Glomerular visceral epithelial cell (primary cell): ENCODE results near the gene CDHR2.
"Not testable (repeated sequence)": the region's sequence is repeated elsewhere in the genome, so short reads cannot be mapped to it uniquely, and the experiment has no call there.

Source experiments
- DNase-seq: peaks from one replicate; pipeline ENCODE4 v3.0.0-alpha.2; 2016; ENCODE audit errors: extremely low spot score

The CDHR2 gene

DNA sequence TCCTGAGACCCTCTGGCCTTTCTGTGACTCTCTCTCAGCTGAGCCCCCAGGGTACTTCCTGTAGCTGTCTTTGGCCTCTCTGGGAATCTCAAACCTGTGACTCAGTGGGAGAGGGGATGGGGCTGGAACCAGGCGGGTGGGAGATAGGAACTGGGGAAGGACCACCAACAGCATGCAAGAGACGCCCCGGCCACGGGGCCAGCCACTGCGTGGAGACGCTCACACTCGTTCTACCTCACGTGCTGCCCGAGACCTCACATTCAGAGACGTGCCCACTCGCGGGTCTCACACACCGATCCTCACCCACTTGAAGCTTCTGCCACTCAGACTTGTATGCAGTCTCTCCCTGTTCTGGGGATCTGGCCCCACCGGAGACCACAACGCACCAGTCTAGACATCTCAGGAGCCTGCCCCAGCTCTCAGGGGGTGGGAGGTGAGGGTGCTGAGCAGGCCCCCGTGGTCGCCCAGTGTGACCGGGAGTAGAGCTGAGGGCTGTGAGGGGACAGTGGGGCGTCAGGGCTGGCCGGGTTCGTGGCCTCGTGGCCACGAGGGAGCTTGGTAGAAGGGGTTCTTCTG lies 47.0 kb downstream of the CDHR2 start:
- DNase-seq: no peak

- DNase-seq: no peak
These were observed 47.7 kb downstream of the CDHR2 start for GRCh38 chr5:176596689-176597416.

- no peak for DNase-seq
These were observed 48.6 kb downstream of the CDHR2 start for GRCh38 chr5:176597417-176598389.

DNA sequence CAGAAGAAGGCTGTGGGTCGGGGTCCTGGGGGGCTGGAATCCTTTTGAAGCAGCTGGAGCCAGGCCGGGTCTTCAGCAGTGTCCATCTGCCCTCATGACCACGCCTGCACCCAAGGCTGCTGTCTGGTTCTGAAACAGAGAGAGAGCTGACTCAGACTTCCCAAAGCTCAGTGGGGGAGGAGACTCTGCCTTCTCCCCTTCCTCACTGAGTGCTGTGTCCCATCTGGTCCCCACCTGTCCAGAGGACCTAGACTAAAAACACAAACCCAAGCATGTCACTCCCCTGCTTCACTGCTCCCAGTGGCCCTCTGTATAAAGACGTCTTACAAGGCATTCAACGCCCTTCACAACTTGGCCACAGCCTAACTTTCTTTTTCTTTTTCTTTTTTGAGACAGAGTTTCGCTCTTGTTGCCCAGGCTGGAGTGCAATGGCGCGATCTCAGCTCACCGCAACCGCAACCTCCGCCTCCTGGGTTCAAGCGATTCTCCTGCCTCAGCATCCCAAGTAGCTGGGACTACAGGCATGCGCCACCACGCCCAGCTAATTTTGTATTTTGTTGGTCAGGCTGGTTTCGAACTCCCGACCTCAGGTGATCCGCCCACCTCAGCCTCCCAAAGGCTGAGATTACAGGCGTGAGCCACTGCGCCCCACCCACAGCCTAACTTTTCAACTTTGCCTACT lies 50.7 kb downstream of the CDHR2 start:
- DNase-seq: not testable (repeated sequence)

DNA sequence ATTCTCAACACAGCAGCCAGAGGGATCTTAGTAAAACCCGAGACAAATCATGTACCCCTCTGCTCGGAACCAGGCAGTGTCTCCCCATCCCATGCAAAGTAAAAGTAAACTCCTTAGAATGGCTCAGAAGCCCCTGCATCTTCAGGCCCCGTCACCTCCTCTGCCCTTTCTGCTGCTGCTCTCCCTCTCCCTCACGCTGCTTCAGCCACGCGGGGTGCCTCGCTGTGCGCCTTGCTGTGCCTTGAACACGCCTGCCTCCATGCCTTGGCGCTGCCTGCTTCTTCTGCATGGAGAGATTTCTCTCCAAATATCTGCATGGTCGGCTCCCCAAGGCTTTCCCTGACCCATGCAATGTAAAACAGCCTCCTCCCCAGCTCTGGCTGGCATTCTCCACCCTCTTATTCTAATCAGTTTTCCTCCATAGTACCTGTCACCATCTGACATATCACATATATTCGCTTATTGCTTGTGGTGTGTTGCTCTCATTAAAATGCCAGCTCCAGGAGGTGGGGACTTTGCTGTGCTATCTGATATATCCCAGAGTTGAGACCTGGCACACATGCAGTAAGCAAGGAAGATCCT lies 52.9 kb downstream of the CDHR2 start:
- no peak for DNase-seq

DNA sequence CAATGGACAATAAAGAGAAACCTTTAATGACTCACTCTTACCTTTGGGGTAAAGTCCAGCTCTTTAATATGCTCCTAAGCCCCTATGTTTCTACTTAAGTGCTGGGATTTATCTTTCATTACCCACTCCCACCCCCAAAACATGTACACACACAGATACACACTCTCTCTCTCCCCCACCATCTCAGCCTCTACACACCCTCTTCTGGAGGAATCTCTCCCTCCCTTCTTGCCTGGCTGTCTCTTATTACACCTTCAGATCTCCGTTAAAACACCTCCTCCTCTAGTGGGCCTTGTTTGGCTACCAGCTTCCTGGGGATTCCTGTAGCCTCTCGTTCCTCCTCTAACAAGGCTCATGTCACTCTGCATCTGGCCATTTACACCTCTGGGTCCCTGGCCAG lies 53.9 kb downstream of the CDHR2 start:
- DNase-seq: no peak

DNA sequence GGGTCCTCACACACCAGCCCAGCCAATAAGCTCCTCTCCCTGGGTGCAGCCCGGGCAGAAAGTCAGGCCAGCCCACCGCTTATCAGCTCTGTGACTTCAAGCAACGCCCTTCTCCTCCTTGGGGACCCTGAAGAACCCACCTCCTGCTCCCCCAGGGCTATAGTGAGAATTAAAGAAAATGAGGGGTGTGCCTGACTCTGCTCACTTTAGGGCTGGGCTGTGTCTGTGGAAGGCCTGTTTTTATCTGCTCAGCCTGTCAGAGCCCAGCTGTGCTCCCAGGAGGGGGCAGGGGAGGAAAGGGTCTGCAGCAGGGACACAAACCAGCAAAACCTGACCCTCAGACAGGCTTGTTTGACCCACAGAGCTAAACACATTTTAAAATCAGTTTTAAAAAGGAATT lies 56.9 kb downstream of the CDHR2 start:
- DNase-seq: no peak

DNA sequence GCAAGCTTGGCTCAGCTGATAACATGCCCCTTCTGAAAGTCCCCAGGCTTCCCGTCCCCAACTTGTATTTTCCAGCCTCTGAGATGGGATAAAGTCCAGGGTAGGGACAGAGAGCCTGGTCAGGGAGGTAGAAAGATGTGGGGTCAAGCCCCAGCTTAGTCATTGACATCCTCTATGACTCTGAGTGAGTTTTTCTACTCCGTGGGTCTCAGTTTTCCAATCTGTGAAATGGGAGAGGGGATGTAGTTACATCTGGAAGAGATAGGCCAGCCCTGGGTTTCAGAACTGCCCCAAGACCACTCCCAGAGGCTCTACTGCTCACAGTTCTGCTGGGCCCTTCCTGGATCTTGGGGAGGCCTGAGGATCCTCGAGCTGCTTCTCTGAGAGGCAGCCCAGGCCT lies 57.7 kb downstream of the CDHR2 start:
- no peak for DNase-seq

DNA sequence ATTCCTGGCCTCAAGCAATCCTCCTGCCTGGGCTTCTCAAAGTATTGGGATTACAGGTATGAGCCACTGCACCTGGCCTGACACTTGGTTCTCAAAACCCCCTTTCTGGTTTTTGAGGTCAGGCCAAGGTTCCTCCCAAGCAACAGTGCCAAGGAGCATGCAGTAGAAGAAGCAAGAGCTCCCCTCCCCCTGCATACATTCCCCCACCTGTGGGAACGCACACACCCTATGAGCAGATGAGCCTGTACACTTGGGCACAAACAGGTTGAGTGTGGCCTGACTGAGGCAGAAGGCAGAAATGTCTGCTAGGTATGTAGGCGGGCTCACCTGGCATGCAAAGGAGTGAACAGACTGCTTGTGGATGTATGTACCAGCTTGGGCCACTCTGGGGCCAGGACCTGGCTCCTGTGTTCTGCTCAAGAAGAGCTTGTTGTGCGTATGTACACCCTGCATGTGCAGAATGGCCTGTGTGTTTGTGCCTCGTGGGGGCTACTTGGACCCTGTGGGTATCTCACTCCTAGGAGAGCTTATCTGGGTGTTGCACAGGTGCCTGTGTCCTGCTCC lies 59.1 kb downstream of the CDHR2 start:
- DNase-seq: no peak

DNA sequence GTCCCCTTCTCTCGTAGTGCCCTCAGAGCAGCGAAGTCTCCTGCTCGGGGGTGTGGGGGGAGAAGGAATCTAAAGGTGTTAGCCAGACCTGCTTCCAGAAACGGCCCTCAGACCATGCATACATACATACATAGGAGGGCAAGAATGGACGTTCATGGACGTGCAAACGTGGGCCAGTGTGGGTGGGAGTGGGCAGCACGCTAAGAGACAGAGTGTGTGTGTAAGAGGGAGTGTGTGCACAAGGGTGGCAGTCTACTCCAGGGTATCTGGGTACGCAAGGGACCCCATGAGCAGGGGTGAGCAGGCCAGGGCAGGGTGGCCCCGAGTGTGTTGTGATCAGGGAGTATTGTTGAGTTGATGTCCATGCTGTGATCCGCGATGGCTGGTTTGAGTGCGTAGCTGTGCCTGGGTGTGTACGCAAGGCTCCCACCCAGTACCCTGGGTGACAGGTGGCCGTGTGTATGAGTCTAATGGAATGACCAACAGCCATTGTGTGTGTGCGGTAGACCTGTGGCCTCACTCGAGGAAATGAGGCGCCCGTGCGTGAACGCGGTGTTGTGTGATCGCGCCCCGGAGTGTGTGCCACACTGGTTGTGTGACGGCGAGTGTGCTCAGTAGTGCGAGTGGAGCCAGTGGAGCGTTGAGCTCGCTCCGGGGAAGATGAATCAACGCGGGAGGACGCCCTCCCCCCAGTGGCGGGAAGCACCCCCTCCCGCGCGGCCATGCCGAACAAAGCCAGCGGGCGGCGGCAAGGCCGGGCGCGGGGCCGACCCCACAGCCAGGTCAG lies 60.0 kb downstream of the CDHR2 start:
- DNase-seq: peak; percentile 71

GRCh38 chr5:176609724-176610434 lies 60.7 kb downstream of the CDHR2 start, which contains the start of gene GPRIN1:
Gene GPRIN1 (minus strand): TSS chr5:176610156. CDS start chr5:176599834, 10,322 bp downstream.
- peak; percentile 81 for DNase-seq

GRCh38 chr5:176610435-176610773 lies 61.3 kb downstream of the CDHR2 start:
- DNase-seq: peak; percentile 23

- peak; percentile 84 for DNase-seq
These were observed 62.3 kb downstream of the CDHR2 start for GRCh38 chr5:176611435-176611834.

GRCh38 chr5:176612008-176612407 lies 62.9 kb downstream of the CDHR2 start:
- no peak for DNase-seq

GRCh38 chr5:176612855-176613254 lies 63.7 kb downstream of the CDHR2 start:
- DNase-seq: no peak

DNA sequence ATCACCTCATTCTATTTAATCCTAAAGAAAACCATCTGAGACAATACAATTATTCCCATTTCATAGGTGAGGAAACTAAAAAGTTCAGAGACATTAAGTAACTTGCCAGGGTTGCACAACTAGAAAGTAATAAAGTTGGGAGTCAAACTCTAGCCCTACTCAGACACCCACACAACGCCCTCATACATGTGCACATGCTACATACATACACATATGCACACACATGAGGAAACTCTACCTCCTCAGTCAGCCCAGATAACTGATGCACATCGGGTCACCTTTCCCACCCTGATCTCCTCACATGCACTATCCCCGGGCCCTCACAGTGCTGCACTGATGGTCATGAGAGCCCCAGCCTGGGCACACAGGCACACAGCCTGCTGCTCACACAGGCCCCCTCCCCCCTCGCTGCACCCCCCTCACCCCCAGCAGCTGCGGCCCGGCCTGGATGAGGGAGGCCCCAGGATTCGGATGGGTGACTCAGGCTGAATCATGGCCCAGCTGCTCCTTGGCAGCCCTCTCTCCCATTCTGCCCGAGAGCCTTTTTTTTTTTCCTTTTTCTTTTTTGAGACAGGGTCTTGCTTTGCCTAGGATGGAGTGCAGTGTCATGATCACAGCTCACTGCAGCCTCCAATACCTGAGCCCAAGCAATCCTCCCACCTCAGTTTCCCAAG lies 65.8 kb downstream of the CDHR2 start:
- DNase-seq: peak; percentile 67

DNA sequence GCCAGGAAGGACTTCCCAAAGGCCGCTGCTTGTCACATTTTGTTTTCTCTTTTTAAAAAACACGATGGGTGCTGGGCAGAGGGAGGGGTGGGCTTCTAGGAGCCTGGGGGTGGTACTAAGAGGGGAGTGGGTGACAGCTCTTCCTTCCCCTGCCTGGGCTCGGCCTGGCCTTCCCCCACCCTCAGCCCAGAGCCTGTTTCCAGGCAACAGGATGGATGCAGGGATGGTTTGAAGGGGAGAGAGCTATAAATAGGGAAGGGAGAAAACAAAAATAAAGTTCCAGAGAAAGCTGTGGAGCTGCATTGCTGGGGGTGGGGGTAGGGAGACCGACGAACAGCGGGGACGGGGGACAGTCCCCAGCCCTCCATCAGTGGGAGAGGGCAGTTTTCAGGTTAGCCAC lies 67.4 kb downstream of the CDHR2 start:
- no peak for DNase-seq

DNA sequence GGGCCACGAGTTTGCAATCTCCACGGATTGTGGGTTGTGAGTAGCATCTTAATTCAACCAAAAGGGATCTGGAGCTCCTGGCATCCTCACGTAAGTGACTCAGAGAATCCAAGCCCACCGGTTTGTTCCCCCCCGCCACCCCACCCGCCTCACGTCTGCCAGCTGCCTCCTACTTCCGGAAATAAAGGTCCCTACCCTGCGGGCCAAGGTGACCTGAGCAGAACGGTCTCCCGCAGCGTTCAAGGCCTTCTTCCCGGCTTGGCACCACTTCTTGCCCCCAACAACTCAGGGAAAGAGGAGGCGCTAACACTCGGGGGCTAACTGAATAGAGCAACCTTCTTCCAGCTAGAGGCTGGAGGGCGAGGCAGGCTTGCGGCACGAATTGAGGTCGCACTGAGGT lies 69.6 kb downstream of the CDHR2 start:
- DNase-seq: no peak

GRCh38 chr5:176619203-176619568 lies 70.0 kb downstream of the CDHR2 start:
- DNase-seq: peak; percentile 68
